ENCODE measurements around the gene POLR2L.

Gene POLR2L

DNA sequence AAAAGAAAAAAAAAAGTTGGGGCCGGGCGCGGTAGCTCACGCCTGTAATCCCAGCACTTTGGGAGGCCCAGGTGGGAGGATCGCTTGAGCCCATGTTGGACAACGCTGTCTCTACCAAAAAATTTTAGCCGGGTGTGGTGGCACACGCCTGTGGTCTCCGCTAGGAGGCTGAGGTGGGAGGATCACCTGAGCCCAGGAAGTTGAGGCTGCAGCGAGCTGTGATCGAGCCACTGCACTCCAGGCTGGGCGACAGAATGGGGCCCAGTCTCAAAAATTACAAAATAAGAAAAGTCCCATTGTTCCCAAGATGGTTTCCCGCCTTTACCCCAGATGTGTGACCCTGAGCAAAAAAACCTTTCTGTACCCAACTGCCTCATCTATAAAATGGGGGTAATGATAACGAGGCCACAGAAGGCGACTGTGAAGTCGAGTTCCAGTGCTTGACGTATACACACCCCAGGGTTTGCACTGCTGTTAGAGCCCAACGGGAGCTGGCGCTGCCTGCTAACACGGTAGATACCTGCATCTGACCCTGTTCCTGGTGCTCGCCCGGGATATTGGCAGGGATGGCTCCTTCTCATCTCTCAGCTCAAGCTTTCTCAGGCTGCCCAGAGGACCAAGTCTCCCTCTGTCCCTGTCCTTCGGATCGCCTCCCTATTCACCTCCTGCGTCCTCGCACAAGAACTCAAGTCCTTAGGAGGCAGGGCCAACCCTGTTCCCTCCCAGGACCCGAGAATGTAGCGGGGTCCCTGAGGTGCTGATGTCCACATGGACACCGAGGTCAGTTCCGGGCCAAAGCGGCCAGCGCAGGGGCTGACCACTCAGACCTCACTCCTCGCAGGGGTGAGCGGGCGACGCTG is 33.7 kb downstream of the POLR2L start:
- peak; percentile 63 for DNase-seq

DNA sequence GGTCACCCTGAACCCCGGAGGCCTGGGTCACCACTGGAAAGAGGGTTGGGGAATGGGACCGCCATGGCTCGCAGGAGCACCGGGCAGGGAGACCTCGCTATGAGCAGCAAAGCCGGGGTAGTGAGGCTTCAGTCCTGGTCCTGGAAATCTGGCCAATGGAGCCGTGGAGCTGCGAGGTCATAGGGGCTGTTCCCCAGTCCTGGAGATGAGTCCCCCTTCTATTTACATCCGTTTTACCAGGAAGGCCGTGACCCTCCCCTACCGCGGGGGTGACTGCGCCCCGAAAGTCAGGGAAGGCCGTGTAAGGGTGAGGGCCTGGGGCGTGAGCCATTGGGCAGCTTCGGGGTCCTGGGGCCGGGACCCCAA is 37.7 kb downstream of the POLR2L start:
- DNase-seq = no peak

DNA sequence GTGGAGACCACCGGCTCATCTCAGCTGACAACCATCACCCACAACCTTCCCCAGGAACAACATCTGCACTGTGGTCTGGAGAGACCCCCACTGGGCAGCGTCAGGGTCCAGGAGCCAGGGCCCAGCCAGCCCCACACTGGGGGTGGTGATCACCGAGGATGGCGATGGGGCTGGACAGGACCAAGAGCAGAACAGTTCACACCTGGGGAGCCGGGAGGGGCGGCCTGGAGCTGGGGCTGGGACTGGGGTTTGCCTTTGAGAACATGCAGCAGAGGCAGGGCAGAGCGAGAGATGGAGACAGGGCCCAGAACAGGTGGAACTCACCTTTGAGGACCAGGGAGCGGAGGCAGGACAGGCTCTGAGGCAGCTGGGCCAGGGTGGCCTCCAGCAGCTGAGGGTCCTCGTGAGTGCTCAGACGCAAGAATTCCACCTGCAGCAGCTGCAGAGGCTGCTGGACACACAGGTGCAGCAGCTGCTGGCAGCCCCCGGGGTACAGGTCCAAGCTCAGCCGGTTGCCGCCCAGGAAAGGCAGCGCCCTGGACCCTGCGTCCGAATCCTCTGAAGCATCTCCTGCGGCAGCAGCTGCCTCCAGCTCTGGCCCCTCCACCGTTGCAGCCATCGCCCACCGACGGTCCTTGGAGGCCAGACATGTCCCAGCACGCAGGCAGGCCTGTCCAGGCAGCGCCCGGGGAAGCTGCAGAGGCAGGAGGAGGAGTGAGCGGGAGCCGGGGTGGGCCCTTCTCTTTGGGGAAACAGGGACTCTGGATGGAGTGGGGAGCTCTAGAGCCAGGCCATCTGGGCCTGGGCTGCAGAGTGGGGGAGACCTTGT is 38.3 kb downstream of the POLR2L start:
- DNase-seq = no peak

DNA sequence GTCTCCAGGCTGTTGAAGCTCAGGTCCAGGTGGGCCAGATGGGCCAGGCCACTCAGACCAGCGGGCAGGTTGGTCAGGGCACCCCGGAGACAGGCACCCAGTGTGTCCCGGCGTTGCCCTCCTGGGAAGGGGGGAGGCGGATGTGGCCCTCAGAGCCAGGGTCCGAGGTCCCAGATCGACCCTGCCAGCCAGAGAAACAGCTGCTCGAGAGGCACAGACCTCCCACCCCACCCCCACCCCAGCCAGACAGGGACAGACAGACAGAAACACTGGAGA is 38.9 kb downstream of the POLR2L start:
- no peak for DNase-seq

DNA sequence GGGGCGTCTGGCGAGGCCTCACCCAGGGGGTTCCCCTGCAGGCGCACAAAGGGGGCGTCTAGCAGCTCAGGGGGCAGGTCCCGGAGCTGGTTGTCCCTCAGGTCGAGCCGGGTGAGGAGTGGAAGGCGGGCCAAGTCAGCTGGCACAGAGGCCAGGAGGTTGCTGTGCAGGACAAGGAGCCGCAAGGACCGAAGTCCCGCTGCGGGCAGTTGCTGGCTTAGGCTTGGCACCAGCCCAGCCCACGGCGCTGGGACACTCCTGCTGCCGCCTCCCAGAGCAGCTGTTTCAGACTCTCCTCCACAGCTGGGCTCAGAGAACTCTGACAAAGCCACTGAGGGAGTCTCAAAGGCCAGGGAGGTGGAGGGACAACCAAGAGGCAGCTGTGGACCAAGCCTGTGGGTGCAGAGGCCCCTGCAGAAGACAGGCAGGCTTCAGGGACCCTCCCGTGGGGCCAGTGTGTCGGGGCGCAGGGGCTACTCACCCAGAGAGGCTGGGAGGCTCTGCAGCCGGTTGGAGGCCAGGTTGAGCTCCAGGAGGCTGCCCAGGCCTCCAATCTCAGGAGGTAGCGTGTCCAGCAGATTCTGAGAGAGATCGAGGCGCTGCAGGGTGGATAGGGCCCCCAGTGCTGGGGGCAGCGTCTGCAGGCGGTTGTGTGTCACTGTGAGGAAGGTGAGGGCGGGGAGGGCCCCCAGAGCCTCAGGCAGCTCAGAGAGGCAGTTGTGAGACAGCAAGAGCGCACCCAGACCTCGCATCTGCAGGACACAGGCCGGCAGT is 39.4 kb downstream of the POLR2L start:
- DNase-seq = no peak

DNA sequence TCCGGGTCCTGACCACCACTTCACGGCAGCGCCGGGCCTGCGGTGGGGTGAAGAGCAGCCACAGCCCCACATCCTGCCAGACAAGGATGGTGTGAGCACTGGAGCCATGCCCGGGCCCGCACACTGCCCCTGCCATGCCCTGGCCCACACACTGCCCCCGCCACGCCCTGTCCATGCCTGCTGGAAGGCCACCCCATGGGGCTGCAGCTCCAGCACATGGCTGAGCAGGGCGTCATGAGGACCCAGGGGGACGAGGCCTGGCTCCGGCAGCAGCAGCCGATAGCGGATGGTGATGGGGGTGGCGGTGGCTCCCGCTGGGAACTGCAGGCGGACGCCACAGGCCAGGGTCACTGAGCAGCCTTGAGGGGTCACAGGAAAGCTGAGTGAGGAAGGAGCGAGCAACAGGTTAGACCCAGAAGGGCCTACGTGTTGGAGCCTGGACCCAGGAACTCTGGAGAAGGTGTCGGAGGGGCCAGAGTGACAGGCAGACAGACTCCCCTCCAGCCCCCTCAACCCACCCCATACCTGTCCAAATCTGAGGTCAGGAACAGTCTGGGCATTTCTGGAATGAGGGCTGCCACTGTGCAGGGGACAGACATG is 40.2 kb downstream of the POLR2L start:
- DNase-seq = no peak

DNA sequence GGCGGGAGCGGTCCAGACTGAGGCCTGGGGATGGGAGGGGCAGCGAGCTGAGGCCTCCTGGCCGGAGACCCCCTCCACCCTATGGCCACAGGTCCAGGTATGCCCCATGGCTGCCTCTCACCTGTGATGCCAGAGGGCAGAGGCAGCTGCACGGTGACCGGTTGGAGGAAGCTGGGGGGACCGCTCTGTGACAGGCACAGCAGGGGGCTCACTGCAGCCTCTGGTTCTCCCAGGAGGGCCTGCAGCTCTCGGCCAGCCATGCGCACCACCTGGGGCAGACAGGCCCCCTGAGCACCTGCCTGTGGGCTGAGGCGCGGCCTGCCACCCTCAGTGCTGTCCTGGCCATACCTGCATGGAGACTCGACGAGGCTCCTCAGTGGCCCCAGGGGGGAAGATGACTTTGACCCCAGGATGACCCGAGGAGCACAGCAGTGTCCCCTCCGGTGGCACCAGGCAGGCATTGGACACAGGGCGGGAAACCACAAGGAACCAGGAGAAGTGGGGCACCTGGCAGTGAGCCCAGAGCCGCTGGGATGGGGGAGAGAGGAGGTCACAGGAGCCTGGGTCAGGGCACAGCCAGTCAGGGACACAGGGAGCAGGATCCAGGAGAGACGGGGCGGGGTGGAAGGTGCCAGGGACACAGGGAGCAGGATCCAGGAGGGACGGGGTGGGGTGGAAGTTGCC is 41.1 kb downstream of the POLR2L start:
- no peak for DNase-seq

DNA sequence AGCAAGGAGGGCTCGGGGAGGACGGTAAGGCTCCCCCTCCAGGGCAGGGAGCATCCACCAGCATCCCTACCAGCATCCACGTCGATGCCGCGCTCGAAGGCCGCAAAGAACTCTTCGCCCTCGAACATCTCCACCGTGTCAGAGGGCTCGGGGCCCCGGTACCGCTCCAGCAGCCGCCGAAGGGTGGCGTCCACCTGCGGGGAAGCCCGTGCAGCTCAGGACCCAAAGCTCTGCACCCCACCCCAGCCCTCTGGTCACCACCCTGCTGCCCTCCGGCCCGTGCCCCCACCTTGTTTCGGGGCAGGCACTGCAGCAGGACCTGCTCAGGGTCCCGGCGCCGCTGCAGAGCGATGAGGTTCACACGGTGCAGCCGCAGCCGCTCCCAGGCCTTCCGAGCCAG is 41.9 kb downstream of the POLR2L start:
- DNase-seq = no peak

DNA sequence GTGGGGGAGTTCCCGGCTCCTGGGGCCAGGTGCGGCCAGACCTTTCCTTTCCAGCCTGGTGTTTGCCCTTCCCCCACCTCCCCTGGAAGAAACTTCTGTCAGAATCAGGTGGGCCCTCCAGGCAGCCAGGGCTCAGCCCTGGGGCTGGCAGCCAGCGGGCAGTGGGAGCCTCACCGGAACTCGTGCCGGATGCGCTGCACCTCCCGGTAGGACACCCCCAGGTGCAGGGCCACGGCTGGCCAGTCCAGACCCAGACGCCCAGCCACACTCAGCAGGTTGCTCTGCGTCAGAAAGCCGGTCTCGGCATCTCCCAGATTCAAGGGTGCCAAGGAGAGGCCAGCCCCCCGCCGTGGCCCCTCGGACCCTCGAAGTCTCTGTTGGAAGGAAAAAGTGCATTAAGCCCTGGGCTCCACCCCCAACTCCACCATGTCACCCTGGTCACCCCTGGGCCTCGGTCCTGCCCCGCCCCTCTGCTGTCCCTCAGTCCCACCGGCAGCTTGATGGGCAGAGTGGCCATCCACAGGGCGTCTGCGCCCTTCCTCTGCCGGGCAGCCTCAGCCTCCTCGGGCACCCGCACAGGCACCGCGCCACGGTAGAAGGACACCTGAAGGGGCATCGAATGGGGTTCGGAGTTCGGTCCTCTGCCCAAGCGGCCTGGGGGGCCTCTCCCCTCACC is 42.5 kb downstream of the POLR2L start:
- DNase-seq = no peak

DNA sequence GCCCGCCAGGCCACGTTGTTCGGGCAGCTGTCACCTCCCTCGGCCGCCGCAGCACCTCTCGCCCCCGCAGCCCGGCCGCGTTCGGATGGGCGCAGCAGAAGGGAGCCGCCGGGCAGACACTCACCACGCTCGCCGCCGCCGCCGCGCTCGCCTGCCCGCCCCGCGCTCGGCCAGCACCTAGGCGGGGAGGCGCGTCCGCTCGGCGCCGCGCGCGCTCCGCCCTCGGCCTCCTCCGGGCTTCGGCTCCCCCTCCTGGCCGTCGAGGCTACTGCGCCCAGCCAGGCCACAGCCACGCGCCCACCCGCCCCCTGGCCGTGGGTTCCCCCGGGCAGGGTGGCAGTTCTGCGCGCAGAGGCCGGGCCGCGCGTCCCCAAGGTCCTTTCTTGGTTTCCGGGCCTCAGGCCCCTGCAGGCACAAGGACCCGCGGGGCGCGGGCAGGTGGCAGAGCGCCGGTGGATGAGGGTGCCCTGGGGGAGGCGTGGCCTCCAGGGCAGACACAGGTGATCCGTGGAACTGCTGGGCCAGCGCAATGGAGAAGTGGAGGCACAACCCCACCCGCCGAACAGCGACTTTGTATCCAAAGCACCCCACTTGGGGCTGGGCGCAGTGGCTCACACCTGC is 44.1 kb downstream of the POLR2L start, which contains the start of gene SLC25A22:
TSS of gene SLC25A22 (minus strand) at position 189 of the 621 bp plus-strand sequence. CDS start 3,275 bp downstream, outside the sequence.
- DNase-seq = peak; percentile 85

DNA sequence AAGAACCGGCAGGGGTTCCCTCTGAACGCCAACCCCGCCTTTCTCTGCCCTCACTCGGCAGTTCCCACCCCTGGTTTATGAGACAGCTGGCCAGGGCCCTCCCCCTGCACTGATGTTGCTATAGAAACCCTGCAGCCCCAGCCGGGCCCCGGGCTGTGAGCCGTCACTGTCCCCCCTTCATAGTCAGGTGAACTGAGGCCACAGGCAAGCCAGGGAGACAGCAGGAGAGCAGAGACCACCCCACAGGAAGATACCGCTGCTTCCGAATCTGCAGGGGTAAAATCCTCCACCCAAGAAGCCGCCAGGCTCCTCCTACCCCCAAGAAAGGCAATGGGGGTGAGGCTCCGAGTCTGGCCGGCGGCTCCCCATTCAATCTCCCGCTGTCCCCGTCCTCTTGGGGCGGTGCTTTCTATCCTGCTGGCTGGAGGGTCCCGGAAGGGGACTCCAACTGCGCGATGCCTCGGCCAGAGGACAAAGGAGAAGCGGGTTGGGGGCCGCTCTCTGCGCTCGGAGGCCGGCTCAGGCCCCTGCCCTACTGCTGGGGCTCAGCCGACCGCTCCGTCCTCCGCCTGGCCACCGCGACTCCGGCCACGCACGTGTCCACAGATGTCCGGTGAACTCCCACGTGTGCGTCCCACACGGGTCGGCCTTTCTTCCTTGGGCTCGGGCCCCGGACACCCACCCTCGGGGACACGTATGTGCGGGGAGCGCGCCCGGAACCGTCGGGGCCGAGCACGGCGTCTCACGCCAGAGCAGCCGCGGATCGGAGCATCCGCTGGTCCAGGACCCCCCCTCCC is 44.8 kb downstream of the POLR2L start:
- DNase-seq = peak; percentile 89

DNA sequence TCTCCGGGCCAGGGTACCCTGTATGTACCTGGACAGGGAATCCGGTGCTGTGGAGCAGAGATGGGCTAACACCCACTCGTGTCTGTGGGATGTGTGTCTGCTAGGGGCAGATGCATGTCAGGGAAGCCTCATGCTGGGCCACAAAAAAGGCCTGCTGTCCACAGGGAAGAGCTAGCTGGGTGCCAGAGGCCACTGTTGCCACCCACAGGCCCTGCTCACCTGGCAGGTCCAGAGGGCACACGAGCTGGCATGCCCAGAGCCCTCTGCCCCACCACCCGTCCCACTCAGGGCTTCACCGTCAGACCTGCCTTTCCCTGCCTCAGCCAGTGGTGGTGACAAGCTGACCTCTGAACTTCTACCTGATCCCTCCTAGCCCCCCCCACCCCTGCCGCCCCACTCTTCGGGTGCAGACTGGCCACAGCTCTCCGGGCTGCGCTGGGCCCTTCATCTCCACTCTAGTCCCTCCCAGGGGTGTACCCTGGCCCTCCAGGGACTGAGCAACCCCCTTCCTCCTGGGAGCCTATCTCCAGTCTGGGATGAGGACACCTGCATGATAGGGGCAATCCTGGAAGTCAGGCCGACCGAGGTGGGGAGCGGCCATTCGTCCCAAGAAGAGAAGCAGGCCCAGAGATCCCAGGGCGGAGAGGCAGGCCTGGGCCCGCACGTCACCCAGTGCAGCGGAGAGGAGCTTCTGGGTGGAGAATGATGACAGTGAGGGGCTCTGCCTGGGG is 45.6 kb downstream of the POLR2L start:
- no peak for DNase-seq

DNA sequence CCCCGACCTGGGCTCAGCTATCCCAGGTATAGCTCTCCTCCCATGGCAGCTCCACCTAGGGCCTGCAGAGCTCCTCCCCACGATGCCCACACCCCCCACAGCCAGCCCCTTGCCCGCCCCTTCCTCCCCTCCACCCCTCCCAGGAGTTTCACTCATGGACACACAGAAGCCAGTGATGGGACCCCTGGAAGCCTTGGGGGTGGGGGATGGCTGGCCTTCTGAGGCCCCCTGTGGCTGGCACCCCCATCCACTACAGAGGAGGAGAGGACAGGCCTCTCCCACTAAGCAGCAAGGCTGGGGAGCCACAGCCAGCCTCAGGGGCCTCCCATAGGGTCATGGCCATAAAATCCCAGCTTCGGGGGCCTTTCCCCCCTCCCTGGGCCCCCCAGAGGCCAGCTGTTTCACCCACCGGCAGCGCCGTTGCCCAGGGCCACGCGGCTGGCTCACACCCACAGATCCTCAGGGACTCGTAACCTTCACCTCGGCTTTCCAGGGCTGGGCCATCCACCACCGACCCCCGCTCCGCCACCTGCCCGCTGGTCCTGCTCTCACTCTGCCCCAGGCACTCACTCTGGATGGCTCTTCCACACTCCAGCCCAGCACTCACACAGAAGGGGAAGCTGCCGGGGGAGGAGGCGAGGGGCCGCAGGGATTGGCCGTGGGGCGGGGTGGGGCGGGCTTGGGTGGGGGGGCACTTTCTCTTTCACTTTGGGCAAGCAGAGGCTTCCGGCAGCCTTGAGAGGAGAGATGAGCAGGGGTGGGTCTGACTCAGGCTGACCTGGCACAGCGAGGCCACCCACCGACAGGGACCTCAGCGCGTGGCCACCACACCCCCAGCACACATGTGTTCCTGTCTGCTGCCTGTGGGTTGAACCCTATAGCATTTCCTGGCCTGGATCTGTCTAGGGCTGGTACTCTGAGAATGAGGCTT is 46.4 kb downstream of the POLR2L start:
- peak; percentile 83 for DNase-seq

DNA sequence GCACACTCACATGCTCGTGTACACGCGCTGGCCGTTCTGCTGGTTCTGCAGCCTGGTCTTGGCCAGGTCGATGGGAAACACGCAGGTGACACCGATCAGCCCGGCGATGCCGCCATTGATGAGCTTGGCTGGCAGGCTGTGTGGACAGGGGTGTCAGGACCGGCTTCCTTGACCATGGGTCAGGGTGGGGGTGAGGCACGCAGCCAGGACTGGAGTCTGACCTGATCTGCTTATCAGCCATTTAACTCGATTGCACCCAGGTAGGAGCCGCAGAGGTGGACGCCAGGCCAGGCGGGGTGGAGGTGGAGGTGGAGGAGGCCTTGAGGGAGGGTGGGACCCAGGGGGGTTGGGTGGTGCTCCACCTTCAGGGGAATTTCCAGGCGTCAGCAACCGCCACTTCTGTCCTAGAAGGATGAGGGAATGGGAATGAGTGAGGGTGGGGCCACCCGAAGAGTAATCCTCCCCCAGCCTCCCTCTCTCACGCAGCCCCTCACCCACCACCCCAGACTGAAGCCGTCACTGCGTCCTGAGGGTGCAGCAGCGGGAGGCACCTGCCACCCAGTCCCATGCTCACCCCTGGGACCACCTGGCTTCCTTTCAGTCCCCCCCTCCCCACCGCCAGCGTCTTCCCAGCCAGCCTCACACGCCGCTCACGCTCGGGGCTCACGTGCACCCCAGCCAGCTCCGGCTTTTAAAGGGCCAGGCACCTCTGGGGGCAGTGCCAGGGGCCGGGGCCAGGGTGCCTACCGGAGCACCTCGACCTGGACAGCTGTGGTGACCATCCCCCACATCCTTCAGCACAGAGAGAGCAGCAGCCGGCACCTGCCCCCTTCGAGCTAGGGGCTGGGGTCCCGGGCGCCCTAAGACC is 47.3 kb downstream of the POLR2L start:
- no peak for DNase-seq

DNA sequence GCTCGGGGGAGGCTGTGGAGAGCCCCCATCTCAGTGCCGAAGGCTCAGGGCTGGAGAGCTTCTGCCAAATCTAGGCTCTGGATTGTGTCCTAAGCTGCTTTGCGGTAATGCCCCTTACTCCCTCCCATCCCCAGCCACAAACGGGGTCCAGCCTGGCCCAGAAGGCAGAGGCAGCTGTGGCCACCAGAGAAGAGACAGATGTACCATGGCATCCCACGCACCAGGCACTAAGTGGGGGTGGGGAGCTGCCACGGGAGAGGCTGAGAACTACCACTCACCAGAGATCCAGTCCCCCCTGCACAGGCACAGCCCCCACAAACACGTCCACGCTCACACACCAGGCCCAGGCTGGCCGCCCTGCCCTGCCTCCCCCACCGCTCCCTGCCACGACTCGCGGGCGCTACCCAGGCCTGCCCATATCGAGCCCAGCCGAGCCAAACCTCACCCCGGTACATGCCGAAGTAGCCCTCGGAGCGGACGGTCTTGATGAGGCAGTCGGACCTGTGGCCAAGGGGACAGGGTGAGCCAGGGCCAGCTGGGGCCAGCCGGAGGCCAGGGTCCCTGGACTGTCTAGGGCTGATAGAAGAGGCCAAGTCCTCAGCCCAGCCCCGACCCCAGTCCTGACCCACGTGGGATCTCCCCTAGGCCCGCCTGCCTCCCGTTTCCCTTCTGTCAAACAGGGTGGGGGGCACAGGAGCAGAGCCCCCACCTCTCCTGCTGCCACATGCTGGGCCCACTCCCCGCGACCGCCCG is 48.1 kb downstream of the POLR2L start:
- no peak for DNase-seq

DNA sequence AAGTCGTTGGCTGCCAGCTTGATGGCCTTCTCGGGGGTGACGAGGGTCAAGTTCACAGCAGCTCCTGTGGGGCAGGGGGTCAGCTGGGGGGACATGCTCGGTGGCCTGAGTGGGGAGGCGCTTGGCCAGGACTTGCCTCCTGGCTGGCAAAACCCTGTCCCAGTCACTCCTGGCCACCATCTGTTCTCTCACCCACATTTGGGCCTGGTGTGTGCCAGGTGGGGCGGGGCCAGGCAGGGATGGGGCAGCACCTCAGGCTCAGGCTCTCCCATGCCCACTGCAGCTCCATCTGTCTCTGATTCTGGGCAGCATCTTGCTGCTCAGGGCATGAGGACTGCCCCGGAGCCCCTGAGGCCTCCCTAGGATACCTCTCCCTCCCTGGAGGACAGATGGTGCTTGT is 48.8 kb downstream of the POLR2L start:
- DNase-seq = no peak

DNA sequence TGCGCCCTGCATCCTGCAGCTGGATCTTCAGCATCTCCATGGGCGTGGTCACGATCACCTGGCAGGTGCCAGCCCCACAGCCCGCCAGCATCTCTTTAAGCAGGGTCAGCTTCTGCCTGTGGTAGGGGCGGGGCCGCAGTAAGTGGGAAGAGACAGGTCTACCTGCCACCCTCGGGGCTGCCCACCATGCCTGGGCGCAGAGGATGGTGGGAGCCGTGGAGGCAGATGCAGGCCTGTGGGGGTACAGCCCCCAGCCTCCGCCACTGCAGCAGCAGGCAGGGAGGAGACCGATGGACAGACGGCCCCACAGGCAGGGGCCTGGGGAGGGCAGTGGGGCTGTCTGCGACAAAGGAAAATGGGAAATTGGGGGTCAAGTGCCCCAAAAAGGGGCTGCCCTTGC is 49.5 kb downstream of the POLR2L start:
- no peak for DNase-seq
